ENCODE measurements around the gene MACROD1.

Gene MACROD1

DNA sequence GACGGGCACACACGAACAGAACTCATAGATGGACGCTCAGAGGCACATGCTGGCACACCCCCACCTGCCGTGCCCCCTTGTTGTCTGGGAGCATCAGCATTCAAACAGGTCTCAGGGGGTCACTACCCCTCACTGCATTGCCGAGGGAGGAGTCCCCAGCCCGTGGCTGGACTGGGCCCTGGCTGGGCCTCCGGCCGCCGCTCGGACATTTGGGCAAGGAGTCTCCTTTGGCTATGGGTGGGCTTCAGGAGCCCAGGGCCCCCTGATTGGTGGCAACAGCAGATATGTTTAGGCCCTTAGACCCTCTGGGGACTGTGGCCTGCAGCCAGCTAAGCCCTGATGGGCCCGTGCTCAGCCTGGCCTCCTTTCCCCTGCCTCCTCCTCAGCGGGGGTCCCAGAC, 88.3 kb downstream of the MACROD1 start:
- DNase-seq (ENCODE audit: low read depth in 2 of 2), result no peak

- no peak for DNase-seq (ENCODE audit: low read depth in 2 of 2)
Measured at GRCh38 chr11:64076758-64077157, 89.2 kb downstream of the MACROD1 start.

- DNase-seq (ENCODE audit: low read depth in 2 of 2), result no peak
Measured at GRCh38 chr11:64074239-64074638, 91.7 kb downstream of the MACROD1 start.

- no peak for DNase-seq (ENCODE audit: low read depth in 2 of 2)
Measured at GRCh38 chr11:64073542-64073941, 92.4 kb downstream of the MACROD1 start.

DNA sequence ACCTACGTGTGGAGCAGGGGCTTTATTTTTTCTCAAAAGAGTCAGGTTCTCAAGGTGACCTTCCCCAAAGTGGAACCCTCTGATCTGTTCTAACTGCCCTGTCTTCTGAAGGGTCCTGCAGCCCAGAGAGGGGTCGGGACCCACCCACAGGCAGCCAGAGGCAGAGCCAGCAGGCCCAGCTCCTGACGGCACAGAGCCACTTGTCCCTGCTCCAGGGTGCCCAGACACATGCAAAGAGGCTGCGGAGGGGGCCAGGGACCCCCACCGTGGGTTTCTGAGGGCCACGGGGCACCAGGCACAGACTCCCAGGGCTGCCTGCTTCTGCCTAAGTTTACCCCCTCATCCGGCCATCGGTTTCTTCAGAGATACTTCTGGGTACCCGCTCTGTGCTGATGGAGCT, 93.0 kb downstream of the MACROD1 start:
- DNase-seq (ENCODE audit: low read depth in 2 of 2), result no peak

GRCh38 chr11:64072403-64072802, 93.5 kb downstream of the MACROD1 start:
- no peak for DNase-seq (ENCODE audit: low read depth in 2 of 2)

GRCh38 chr11:64071849-64072248, 94.1 kb downstream of the MACROD1 start:
- no peak for DNase-seq (ENCODE audit: low read depth in 2 of 2)

- DNase-seq (ENCODE audit: low read depth in 2 of 2), result no peak
Measured at GRCh38 chr11:64070314-64070681, 95.6 kb downstream of the MACROD1 start.

- DNase-seq (ENCODE audit: low read depth in 2 of 2), result no peak
Measured at GRCh38 chr11:64069401-64070313, 96.3 kb downstream of the MACROD1 start.

- no peak for DNase-seq (ENCODE audit: low read depth in 2 of 2)
Measured at GRCh38 chr11:64068705-64069400, 97.1 kb downstream of the MACROD1 start.

- no peak for DNase-seq (ENCODE audit: low read depth in 2 of 2)
Measured at GRCh38 chr11:64067230-64067993, 98.5 kb downstream of the MACROD1 start.

DNA sequence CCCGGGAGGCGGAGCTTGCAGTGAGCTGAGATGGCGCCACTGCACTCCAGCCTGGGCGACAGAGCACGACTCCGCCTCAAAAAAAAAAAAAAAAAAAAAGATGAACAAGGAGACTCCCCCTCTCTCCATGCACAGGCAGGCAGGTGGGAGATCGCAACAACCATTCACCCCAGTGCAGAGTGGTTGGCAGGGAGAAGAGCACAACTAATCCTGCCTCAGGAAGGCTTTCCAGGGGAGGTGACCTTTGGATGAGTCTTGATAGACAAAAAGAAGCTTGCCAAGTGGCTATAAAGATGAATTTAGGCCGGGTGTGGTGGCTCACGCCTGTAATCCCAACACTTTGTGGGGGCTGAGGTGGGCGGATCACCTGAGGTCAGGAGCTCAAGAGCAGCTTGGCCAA, 100.2 kb downstream of the MACROD1 start:
- DNase-seq (ENCODE audit: low read depth in 2 of 2), result no peak

DNA sequence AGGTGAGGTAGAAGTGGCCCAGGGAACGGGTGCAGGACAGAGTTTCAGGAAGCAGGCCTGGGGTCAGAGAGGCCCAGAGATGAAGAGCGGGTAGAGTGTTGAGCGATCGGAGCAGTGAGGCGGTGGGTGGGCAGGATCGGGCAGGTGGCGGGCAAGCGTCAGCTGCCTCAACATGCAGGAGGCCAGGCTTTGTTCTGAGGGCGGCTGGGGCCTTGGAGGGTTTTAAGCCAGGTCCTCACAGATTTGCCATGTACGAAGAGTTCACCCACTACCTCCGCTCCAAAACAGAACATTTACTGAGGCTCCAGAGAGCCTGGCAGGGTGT, 100.8 kb downstream of the MACROD1 start:
- no peak for DNase-seq (ENCODE audit: low read depth in 2 of 2)

DNA sequence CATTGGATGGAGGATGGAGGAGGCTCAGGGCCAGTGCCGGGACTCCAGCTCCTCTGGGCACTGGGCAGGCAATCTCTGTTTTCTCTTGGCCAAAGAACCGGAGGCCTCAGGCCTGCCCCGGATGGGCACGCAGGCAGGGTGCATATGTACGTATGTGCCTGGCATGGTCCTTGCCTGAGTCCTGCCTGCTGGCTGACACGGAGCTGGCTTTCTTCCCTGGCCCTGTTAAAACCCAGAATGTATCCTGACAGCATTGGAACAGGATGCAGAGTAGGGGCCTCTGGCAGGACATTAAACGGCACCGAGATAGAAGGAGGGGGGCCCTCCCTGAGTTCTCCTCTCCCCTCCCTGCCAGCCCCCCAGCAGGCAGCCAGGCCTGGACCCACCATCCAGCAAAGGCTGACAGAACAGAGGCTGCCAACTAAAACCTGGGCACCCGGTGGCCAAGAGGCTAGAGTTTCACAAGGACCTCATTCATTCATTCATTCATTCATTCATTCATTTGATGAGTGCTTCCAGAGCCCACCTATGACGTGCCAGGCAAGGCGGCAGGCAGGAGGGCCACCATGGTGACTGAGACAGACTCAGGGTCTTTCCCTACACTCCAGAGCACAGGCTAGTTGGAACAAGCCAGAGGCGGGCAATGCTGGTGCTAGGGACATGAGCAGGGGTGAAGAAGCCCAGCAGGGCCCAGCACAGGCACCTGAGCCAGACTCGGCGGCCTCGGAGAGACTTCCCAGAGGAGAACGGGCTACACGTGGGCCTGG, 101.4 kb downstream of the MACROD1 start:
- DNase-seq (ENCODE audit: low read depth in 2 of 2), result no peak

GRCh38 chr11:64063777-64064176, 102.1 kb downstream of the MACROD1 start:
- DNase-seq (ENCODE audit: low read depth in 2 of 2), result no peak

DNA sequence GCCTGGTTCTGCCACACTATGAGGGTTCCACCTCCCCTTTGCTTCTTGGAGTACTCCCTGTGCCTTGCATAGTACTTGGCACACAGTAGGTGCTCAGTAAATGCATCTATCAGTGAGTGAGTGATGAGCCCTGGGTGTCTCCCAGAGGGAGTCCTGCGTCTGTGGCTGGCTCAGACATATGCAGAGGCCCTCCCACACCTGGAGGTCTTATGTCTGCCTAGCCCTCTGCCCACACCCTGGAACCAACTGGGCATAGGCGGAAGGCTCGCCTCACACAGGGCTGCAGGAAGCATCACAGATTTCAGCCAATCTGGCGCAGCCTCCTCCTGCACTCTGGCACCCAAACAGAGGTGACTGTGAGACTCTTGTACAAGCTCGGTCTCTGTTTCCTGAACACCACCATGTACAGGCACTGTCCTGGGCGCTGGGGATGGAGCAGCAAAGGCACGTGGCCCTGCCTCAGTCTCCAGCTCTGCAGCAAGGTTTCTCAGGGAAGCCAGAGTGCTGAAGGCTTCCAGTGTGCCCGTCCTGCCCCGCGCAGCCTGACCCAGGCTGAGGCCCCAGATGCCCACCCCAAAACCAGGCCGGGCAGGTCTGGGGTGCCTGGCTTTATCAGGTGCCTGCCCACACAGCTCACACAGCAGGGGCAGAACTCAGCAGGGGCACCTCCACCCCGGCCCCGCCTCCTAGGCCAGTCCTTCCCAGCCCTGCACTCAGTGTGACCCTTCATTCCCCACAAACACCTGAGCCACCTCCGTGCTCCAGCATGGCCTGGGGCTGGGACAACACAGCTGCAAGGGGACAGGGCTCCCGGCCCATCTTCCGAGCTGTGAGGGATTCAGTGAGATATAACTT, 103.5 kb downstream of the MACROD1 start:
- no peak for DNase-seq (ENCODE audit: low read depth in 2 of 2)

DNA sequence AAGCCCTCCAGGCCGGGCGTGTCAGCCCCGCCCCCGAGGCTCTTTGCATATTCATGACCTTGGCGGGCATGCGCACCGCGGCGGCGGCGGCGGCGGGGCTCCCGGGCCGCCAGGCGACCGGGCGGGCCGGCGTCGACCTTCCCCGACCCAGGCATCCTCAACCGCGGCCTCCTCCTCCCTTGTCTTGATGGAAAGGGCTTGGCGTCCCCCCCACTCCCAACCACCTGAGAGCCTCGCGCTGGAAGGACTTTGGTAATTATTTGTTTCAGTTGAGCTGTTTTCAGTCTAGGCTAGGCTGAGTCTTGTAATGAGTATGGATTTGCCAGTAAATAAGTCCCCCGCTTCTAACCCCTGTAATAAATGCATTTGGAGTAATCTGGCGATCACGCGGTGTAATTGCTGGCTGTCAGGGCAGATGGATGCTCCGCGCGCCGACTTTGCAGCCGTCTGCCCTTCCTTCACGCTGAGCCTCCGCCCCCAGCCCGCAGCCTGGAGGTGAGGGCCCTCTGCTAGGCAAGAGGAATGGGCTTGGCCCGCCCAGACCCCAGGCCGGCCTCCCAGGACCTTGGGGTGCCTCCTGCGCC, 105.0 kb downstream of the MACROD1 start:
- peak; percentile 11 to 41 for DNase-seq (ENCODE audit: low read depth in 2 of 2)

DNA sequence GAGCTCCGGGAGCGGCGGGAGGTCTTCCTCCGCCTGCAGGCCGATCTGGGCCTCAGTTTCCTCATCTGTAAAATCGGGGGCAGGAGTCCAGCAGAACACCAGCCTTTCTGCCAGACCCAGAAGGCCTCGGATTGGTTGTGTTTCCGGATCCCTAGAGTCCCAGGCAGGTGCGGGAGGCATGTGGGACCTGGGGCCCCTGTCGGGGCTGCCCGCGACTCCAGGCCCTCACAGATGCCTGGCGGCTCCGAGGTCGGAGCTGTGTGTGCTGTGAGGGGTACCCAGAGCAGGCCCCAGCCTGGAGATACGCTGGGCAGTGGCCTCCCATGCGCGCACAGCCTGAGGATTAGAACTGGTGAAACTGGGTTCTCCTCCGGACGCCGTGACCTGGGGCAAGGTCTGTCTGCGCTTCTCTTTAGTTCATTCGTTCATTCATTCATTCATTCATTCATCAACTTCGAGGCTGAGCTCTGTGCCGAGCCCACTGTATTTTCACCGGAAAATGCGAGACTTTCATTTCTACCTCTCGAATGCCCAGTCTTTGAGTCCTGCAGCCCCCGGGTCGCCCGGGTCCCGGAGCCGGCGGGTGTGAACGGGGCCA, 105.6 kb downstream of the MACROD1 start:
- no peak for DNase-seq (ENCODE audit: low read depth in 2 of 2)

- no peak for DNase-seq (ENCODE audit: low read depth in 2 of 2)
Measured at GRCh38 chr11:64059339-64060140, 106.4 kb downstream of the MACROD1 start.

Data from stimulated activated CD4-positive, alpha-beta T cell treated with anti-CD3 and anti-CD28 coated beads, Interleukin-15, amount 100 ng/mL, for 48 hours (primary cell).